CD14-positive monocyte (primary cell): ENCODE measurements around the gene HSF2. TPM values are rescaled to one million over a fixed set of nuclear protein-coding genes. Genes with fewer than 3 reads are reported as not detected.

ENCODE experiments used
- DNase-seq, 3 donors: peaks; one replicate each; pipeline ENCODE4 v3.0.0-alpha.2; 2011 to 2022
- H2AFZ ChIP-seq: 2 replicates; pipeline ENCODE4 v1.6.0; 2012; ENCODE audit warnings: mild to moderate bottlenecking, low read depth, low read length, inconsistent platforms; ENCODE audit not compliant: insufficient read depth, poor library complexity, severe bottlenecking
- H3K27ac ChIP-seq, 2 donors: 1 replicate in 1 of 2; 2 replicates in 1 of 2; pipeline ENCODE4 v1.5.1; 2012 to 2013; ENCODE audit warnings: low read length in 2 of 2, control low read depth in 1 of 2, inconsistent platforms in 1 of 2, low read depth in 1 of 2, mild to moderate bottlenecking in 1 of 2
- H3K27me3 ChIP-seq, 2 donors: one replicate each; pipeline versions ENCODE4 v1.6.0 to v1.6.1; 2011 to 2013; ENCODE audit warnings: low read length in 2 of 2; ENCODE audit not compliant: control insufficient read depth in 2 of 2, insufficient read depth in 2 of 2
- H3K36me3 ChIP-seq, 2 donors: replicated peaks in 1 of 2; 1 replicate in 1 of 2; 2 replicates in 1 of 2; pipeline versions ENCODE4 v1.5.1 to v1.6.1; 2012 to 2013; ENCODE audit warnings: low read length in 2 of 2, control low read depth in 1 of 2, inconsistent platforms in 1 of 2, mild to moderate bottlenecking in 1 of 2; ENCODE audit not compliant: insufficient read depth in 2 of 2, control insufficient read depth in 1 of 2
- H3K4me1 ChIP-seq, 2 donors: 1 replicate in 1 of 2; 2 replicates in 1 of 2; pipeline versions ENCODE4 v1.5.1 to v1.6.1; 2012 to 2013; ENCODE audit warnings: low read length in 2 of 2, control low read depth in 1 of 2, inconsistent platforms in 1 of 2, mild to moderate bottlenecking in 1 of 2, moderate library complexity in 1 of 2; ENCODE audit not compliant: insufficient read depth in 2 of 2, control insufficient read depth in 1 of 2
- H3K4me2 ChIP-seq: replicated peaks from 2 replicates; pipeline ENCODE3; 2012; ENCODE audit warnings: low read length, moderate library complexity, mild to moderate bottlenecking; ENCODE audit not compliant: poor library complexity, severe bottlenecking; ENCODE audit errors: extremely low read depth
- H3K4me3 ChIP-seq, 3 experiments: fragments of 200-600 bp in 1 of 3; sonication (generic) in 1 of 3; replicated peaks in 1 of 3; 1 replicate in 2 of 3; 2 replicates in 1 of 3; pipeline ENCODE4 v1.5.1; 2011 to 2013; ENCODE audit warnings: low read length in 3 of 3, mild to moderate bottlenecking in 3 of 3, control low read depth in 2 of 3, low read depth in 2 of 3, inconsistent platforms in 1 of 3, moderate library complexity in 1 of 3
- H3K79me2 ChIP-seq: 2 replicates; pipeline ENCODE4 v1.6.0; 2012; ENCODE audit warnings: mild to moderate bottlenecking, control low read depth, inconsistent platforms, low read length, moderate library complexity; ENCODE audit not compliant: insufficient read depth
- H3K9ac ChIP-seq: 2 replicates; pipeline ENCODE4 v1.6.0; 2017; ENCODE audit warnings: low read length, mild to moderate bottlenecking; ENCODE audit not compliant: insufficient read depth, poor library complexity, severe bottlenecking
- H3K9me3 ChIP-seq, 2 donors: replicated peaks in 1 of 2; 1 replicate in 1 of 2; 2 replicates in 1 of 2; pipeline versions ENCODE4 v1.5.1 to v1.6.1; 2012 to 2013; ENCODE audit warnings: low read length in 2 of 2, control low read depth in 1 of 2; ENCODE audit not compliant: control insufficient read depth in 1 of 2, insufficient read depth in 1 of 2
- H4K20me1 ChIP-seq: 2 replicates; pipeline ENCODE4 v1.6.0; 2012; ENCODE audit warnings: mild to moderate bottlenecking, low read length, control low read depth, moderate library complexity; ENCODE audit not compliant: insufficient read depth
- H3K27ac Mint-ChIP-seq, 7 donors: one replicate each; pipeline ENCODE4 v1.8.0; 2020; ENCODE audit warnings: mild to moderate bottlenecking in 7 of 7, mixed read lengths in 7 of 7, moderate library complexity in 6 of 7, inconsistent platforms in 2 of 7
- H3K27me3 Mint-ChIP-seq, 3 donors: one replicate each; pipeline ENCODE4 v1.8.0; 2021 to 2022; ENCODE audit warnings: low read depth in 3 of 3, mild to moderate bottlenecking in 3 of 3, mixed read lengths in 3 of 3, moderate library complexity in 3 of 3, inconsistent platforms in 1 of 3
- H3K36me3 Mint-ChIP-seq, 2 donors: one replicate each; pipeline ENCODE4 v1.8.0; 2020; ENCODE audit warnings: mixed read lengths in 2 of 2, inconsistent platforms in 1 of 2, mild to moderate bottlenecking in 1 of 2
- H3K4me1 Mint-ChIP-seq: one replicate; pipeline ENCODE4 v1.8.0; 2020; ENCODE audit warnings: mild to moderate bottlenecking, mixed read lengths
- H3K4me3 Mint-ChIP-seq, 2 donors: one replicate each; pipeline ENCODE4 v1.8.0; 2020; ENCODE audit warnings: mild to moderate bottlenecking in 2 of 2, mixed read lengths in 2 of 2, moderate library complexity in 1 of 2
- H3K9me3 Mint-ChIP-seq, 7 donors: one replicate each; pipeline ENCODE4 v1.8.0; 2020 to 2022; ENCODE audit warnings: mixed read lengths in 7 of 7, mild to moderate bottlenecking in 6 of 7, moderate library complexity in 6 of 7, inconsistent platforms in 2 of 7
- WGBS: methylation state at CpG from one replicate; pipeline ENCODE4 v1.1.5; 2013; ENCODE audit warnings: missing lambda C conversion rate; ENCODE audit not compliant: insufficient coverage; 5-methylcytosine and 5-hydroxymethylcytosine counted together
- intact Hi-C, 2 donors: fragments of 100-400 bp; cut with micrococcal nuclease; formaldehyde crosslinking; loops; one replicate each; pipeline versions ENCODE4 v1.15.0 to v1.15.1; 2023
- polyA plus RNA-seq, 3 donors: library from polyadenylated mRNA; depleted of rRNA in 1 of 3; unstranded in 2 of 3; stranded (reverse) in 1 of 3; fragments of 300-500 nt in 2 of 3; fragments of >200 nt in 1 of 3; fragmentation: Illumina TruSeq in 2 of 3; gene quantifications; 1 replicate in 2 of 3; 2 replicates in 1 of 3; pipeline ENCODE4 v1.2.3, GENCODE V29; 2012 to 2021
- TF ChIP-seq, protein P1 (sequence below): fragments of 200-600 bp; IDR thresholded peaks from one replicate; pipeline ENCODE4 v1.8.0; 2022; ENCODE audit warnings: antibody characterized with exemption, mild to moderate bottlenecking

The HSF2 gene
- polyA plus RNA-seq, 3 donors = 2.3 to 8.8 (median 2.6) TPM

GRCh38 chr6:122367171-122367570 lies 32.3 kb upstream of the HSF2 start:
- WGBS = no CpG with 5 or more reads among the region's 1 CpG
- Mint-ChIP-seq H3K27ac (no peak overlapping the region), H3K4me1 (no peaks in the 10 kb centered on the region)

DNA sequence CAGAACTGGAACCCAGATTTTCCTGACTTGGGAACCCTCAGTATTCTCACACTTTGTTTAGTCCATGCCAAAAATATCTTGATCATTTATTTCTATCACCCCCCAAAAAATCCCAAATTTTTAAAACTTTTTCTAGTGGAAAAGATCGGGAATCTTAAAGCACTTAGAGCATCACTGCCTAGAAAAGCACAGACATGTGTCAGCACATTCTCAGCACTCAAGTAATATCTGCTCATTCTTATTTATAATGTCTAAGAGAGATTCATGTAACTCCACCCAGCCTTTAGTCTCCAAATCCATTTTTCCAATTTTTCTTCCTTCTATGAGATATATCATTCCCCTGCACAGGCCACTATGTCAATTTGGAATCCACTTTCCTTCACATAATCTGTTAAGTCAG lies 29.9 kb upstream of the HSF2 start:
- Histone ChIP-seq H3K79me2 (no peaks in the 10 kb centered on the region), H3K27ac (no peak overlapping the region), H2AFZ (no peak overlapping the region), H3K9ac (no peak overlapping the region), H3K9me3 (peaks cover 0 to 6% of the 10 kb centered on the region in 2 donors), H3K4me3 (no peak overlapping the region), H3K4me1 (no peaks in the 10 kb centered on the region), H3K36me3 (no peaks in the 10 kb centered on the region), H3K27me3 (peaks cover 0 to 2% of the 10 kb centered on the region in 2 donors), H4K20me1 (no peaks in the 10 kb centered on the region), H3K4me2 (no peak overlapping the region)
- H3K4me3 Mint-ChIP-seq = no peak overlapping the region
- intact Hi-C loops = no loop called here
- H3K27ac Mint-ChIP-seq = no peak overlapping the region
- peaks cover 2 to 6% (median 5%) of the 10 kb centered on the region in 3 donors for H3K27me3 Mint-ChIP-seq
- DNase-seq = no peak
- peaks cover 0 to 12% (median 3%) of the 10 kb centered on the region in 7 donors for H3K9me3 Mint-ChIP-seq
- H3K4me1 Mint-ChIP-seq = peaks cover 2% of the 10 kb centered on the region
- TF ChIP-seq, protein P1, sequence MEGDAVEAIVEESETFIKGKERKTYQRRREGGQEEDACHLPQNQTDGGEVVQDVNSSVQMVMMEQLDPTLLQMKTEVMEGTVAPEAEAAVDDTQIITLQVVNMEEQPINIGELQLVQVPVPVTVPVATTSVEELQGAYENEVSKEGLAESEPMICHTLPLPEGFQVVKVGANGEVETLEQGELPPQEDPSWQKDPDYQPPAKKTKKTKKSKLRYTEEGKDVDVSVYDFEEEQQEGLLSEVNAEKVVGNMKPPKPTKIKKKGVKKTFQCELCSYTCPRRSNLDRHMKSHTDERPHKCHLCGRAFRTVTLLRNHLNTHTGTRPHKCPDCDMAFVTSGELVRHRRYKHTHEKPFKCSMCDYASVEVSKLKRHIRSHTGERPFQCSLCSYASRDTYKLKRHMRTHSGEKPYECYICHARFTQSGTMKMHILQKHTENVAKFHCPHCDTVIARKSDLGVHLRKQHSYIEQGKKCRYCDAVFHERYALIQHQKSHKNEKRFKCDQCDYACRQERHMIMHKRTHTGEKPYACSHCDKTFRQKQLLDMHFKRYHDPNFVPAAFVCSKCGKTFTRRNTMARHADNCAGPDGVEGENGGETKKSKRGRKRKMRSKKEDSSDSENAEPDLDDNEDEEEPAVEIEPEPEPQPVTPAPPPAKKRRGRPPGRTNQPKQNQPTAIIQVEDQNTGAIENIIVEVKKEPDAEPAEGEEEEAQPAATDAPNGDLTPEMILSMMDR = no peak
- no peaks in the 10 kb centered on the region for H3K36me3 Mint-ChIP-seq
- no CpG with 5 or more reads among the region's 1 CpG for WGBS

More at GRCh38 chr6:122367171-122367570, 32.3 kb upstream of the HSF2 start:
- H3K4me2 ChIP-seq = no peak overlapping the region
- no peak overlapping the region for H3K9ac ChIP-seq
- H3K27ac ChIP-seq = no peak overlapping the region
- Mint-ChIP-seq H3K27me3 (peaks cover 0 to 4% (median 2%) of the 10 kb centered on the region in 3 donors), H3K36me3 (no peaks in the 10 kb centered on the region), H3K9me3 (peaks cover 0 to 20% (median 4%) of the 10 kb centered on the region in 7 donors), H3K4me3 (no peak overlapping the region)
- no peak for DNase-seq
- TF ChIP-seq, protein P1 = no peak
- peaks cover 0 to 12% of the 10 kb centered on the region in 2 donors for H3K9me3 ChIP-seq
- H3K79me2 ChIP-seq = no peaks in the 10 kb centered on the region
- H2AFZ ChIP-seq = no peak overlapping the region
- no peaks in the 10 kb centered on the region for H3K36me3 ChIP-seq
- H3K4me3 ChIP-seq = no peak overlapping the region
- no peaks in the 10 kb centered on the region for H3K4me1 ChIP-seq
- intact Hi-C loops = no loop called here
- H4K20me1 ChIP-seq = no peaks in the 10 kb centered on the region
- peaks cover 0 to 2% of the 10 kb centered on the region in 2 donors for H3K27me3 ChIP-seq
